GM15510 (cell line): ENCODE data around the gene MRPL2.

Experiments used
- POLR2A ChIP-seq: IDR thresholded peaks from 3 replicates; pipeline ENCODE4 v1.6.1; 2011; ENCODE audit warnings: borderline replicate concordance; ENCODE audit not compliant: insufficient read length; ENCODE audit errors: extremely low read depth

Gene MRPL2

DNA sequence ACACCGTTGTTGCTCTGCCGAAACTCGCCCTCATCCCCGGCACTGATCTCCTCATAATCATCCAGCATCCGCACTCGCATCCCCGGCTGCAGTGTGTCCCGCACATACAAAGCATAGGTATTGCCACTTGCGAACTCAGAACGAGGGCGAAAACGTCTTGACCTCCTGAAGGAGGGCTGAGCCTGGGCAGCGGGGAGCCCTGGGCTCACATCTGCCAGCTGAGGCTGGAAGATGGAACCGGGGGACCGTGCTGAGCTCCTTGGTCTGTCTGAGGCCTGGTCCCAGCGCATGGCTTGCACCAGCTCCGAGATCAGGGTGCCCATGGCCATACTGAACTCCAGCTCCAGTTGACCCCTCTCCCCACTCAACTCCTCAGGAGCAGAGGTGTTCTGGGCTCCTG lies 8.3 kb downstream of the MRPL2 start:
- TF ChIP-seq POLR2A: no peak

DNA sequence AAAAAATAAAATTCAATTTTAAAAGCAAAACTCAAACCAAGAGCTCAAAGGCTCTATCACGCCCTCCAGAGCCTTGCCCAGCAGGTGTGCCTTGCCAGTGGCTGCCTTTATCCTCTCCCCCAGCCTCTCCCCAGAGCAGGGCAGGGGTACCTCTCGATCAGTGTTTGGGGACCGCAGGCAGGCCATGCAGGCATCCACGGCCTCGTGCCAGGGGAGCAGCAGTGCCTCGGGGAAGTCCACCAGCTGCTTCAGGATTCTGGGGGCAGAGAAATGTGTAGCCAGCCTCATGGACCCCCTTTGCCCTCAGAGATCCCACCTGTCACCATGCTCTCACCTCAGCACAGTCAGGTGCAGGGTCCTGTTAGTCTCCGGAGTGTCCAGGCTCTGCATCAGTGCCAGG lies 11.2 kb downstream of the MRPL2 start:
- no peak for TF ChIP-seq POLR2A

DNA sequence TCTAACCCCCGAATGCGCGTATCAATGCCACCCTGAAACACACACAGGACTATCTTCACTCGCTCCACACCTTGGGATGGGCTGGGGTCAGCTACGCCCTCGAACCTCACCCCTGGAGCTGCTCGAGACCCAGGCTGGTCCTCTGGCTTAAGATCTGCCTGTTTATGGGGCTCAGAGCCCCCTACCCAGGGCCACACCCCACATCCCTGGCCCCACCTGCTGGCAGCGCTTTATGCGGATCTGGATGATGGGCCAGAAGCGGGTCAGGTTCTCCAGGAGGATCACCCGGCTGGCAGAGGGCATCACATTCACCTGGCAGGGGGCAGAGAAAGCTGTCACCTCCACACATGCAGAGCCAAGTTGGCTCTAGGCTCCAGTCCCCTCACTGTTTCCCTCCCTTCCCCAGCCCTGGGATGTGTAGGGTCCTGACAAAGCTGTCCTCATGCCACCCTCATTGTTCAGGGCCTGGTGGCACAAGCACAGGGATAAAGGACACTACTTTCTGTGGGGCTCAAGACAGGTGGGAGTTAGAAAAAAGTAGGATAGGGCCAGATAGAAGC lies 13.8 kb downstream of the MRPL2 start:
- TF ChIP-seq POLR2A: no peak

DNA sequence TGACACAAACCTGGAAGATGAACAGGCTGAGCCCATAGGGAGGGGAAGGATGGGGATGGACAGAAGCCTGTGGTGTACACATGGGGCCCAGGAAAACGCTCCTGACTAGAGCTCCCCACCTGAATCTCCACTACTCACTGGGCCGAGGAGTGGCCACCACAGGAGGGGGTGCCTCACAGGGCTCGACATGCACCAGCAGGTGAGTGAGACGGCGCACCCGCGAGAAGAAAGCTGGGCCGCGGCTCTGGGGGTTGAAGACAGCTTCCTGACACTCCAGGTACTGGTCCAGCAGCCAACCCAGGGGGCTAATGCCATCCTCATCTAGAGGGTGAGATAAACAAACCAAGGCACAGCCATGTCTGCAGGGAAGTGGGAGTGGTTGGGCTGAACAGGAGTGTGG lies 15.9 kb downstream of the MRPL2 start:
- no peak for TF ChIP-seq POLR2A

DNA sequence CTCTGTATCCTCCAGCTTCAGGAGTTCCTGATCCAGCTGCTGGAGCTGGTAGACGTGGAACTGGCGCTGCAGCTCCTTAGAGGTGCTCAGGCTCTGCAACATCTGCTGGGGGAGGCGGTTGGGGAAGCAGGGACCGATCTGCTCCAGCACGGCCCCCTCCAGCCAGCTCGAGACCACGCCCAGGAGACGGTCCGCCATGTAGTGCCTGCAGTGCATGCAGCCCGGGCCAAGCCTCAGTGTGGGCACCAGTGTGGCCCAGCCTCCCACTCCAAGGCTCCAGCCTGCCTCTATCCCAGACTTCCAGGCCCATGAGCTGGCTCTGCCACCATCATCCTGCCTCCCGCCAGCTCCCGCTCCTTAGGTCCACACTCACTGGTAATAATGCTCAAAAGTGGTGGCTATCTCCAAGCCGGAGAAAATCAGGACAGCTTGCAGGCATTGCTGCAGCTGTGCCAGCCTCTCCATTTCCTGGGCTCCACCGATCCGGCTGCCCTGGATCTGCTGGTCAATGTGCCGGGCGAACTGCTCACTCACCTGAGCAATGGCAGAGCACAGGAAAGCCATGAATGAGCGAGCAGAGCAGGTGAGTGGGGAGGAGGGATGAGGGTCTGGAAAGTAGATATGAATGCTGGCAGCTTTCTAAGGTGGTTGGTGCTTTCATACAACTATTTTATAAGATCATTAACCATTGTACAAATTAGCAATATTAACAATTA lies 18.5 kb downstream of the MRPL2 start:
- no peak for TF ChIP-seq POLR2A

DNA sequence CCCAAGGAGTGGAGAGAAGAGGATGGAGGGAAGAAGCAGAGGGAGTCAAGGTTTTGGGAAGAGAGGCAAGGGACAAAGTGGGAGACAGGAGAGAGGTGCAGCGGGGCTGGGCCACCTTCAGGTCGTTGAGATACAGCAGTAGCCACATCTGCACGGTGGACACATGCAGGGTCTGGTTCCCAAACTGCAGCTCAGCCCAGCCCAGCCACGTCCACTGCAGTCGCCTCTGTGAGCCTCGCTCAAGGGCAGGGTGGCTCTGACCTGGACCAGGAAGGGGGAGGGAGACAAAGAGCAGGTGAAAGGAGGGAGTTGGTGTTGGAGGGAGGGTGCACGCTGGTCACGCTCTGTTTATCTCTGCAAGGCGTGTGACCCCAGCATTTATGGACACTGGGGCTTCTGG lies 20.5 kb downstream of the MRPL2 start:
- TF ChIP-seq POLR2A: no peak

DNA sequence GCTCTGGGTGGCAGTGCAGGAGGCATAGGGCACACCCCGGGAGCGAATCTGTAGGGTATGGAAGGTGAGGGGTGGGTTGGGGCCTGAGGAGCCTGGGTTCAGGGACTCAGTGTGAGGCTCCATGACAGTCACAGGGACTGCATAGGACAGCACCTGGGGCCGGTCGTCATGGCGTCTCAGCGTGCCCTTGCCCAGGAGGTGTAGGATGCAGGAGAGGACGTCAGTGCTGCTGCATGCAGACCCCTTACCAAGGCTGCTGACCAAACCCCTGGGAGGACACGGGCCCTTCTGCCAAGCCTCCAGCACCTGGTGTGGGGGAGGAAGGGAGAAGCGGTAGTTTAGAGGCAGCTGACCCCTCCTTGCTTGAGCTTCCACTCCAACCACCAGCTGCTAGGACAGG lies 21.5 kb downstream of the MRPL2 start:
- TF ChIP-seq POLR2A: no peak

DNA sequence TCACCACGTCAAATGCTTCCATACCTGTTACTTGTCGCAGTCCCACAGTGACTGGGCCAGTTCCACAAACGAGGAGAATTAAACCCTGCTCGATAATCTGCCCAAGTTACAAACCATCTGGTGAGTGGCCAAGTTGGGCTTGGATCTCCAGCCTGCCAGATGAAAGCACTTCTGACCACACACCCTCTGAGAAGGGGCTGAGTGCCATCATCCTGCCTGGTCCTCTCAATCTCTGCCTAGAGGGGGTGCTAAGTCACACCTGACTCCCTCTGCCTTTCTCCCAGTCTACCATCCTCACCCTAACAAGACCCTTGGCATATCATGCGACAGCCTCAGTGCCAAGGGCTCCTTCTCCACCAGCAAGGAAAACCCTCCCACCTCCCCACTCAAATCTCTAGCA lies 22.0 kb downstream of the MRPL2 start:
- TF ChIP-seq POLR2A: no peak

DNA sequence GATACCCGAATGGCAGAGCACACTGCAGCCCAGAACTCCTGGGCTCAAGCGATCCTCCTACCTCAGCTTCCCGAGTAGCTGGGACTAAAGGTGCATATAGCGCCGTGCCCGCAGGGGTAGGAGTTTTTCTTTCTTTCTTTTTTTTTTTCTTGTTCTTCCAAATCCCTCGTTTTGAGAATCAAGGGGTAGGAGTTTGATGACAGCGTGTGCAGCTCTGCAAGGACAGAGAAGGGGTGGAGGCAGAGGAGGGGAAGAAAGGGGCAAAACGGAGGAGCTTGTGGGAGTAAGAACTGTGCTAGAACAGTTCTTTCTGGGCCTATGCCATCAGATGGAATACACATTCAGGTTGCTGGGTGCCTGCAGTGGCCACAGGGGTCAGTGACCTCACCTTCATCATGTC lies 22.5 kb downstream of the MRPL2 start:
- no peak for TF ChIP-seq POLR2A

DNA sequence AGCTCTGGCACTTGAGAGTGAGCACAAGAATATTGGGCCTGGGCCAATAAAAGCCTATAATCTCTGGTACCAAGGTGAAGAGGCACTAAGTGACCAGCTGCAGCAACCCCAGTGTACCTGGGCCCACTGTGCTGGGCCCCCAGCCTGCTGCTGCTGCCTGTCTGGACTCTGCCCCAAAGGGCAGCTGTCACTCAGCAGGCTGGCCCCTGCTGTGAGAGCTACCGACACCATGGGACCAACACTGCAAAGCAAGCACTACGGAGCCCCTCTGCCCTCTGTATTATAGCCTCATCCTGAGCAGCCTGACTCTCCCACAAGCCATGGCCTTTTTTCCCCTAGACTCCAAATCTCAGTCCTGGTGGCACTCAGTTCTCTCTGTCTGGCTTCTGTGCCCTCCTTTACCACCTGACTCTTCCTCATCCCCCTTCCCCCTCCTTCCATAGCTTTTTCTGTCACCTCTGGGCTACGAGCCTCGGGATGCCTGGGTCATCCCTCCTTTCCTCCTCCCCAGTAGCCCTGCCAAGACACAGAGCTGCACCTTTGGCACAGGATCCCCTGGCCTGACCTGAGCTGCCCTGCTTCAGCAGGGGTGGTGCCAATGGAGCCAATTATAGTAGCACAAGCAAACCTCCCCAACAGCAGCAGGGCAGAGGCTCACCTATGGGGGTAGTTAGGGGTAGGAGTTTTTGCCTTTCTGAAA lies 23.6 kb downstream of the MRPL2 start:
- no peak for TF ChIP-seq POLR2A

DNA sequence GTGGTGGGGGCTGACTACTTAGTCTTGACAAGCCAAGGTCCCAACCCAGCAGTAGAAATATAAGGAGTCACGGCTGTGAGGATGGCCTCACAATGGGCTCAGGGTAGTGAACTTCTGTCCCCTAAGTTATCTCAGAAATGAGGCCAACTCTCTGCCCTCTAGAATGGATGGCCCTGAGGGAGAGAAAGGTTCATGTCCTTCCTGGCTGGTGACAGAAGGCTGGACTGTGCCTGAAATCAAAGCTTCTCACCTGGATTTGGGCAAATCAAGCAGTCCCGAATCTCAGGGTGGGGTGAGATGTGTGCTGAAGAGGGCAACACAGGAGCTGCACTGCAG lies 25.1 kb downstream of the MRPL2 start:
- no peak for TF ChIP-seq POLR2A

DNA sequence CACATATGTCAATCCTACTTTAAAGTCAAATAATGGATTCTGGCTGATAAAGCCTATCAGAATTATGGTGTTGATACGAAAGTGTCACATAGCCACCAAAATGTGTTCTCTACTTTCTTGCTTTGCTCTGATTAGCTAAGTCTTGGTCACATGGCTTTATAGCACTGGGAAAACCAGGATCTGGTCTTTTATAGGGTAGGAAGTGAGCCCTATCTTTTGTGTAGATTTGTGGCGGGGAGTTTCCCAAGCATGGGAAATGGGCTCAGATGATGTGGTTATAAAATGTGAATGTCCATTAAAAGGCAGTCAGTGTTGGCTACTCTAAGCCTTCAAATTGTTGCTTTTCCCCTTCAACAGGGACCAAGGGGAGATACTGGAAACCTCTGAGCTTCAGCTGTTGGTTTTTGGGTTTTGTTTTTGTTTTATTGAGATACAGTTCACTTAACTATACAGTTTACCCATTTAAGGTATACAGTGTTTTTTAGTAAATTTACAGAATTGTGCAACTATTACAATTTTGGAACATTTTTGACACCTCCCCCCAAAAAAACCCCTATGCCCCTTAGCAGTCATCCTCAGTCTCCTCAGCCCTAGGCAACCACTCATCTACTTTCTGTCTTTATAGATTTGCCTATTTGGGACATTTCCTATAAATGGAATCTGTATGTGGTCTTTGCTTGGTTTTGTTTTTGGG lies 25.6 kb downstream of the MRPL2 start:
- no peak for TF ChIP-seq POLR2A

DNA sequence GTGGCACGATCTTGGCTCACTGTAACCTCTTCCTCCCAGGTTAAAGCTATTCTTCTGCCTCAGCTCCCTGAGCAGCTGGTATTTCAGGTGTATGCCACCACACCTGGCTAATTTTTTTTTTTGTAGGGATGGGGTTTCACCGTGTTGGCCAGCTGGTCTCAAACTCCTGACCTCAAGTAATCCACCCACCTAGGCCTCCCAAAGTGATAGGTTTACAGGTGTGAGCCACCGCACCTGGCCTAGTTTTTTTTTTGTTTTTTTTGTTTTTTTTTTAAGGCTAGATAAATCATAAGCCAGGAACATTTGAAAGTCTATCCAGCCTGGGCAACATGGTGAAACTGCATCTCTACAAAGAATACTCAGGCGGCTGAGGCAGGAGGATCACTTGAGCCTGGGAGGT lies 26.9 kb downstream of the MRPL2 start:
- no peak for TF ChIP-seq POLR2A

DNA sequence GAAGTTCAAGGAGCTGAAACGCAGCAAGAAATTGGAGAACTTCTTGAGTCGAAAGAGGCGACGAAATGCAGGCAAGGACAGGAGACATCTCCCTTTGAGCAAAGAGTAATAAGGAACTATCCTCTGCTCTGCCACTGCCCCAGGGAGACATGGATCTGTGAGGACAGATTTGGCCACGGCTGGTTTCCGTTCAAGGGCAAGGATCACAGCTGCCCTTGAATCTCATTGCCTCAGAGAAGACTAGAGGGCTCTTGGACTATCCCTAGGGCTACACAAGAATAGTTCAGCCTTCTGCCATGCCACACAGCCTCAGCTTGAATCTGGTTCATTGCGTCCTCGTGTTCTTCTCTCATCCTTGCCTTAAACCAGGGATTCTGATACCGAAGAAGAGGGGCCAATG lies 30.1 kb downstream of the MRPL2 start:
- TF ChIP-seq POLR2A: no peak

DNA sequence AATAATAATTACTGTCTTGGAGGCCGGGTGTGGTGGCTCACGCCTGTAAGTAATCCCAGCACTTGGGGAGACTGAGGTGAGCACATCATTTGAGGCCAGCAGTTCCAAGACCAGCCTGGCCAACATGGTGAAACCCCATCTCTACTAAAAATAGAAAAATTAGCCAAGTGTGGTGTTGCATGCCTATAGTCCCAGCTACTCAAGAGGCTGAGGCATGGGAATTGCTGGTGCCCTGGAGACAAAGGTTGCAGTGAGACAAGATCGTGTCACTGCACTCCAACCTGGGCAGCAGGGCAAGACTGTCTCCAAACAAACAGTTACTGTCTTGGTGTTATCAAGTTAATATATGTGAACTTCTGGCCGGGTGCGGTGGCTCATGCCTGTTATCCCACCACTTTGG lies 32.9 kb downstream of the MRPL2 start:
- TF ChIP-seq POLR2A: no peak

DNA sequence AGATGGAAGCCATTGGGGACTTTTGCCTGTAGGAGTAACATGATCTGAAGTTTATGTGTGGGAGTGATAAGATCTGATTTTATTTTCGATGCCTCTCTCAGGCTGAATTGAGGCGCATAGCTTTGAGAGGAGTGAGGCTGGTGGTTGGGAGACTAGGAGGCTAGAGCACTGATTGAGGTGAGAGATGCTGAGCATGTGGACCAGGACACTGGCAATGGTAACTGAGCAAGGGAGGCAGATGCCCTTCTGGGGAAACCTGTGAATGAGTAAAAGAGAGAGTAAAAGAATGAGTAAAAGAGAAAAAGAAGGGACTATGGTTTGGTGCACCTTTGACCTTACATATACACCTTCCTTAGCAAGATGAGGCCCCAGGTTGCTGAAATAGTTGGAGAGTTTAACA lies 34.8 kb downstream of the MRPL2 start:
- no peak for TF ChIP-seq POLR2A
